ENCODE data around the gene CBFA2T2. TPM values are rescaled to one million over a fixed set of nuclear protein-coding genes. Genes with fewer than 3 reads are reported as not detected.
A peak's percentile ranks its signal among the peaks of the same experiment; 100 is the strongest.
"Not testable (repeated sequence)": the region's sequence is repeated elsewhere in the genome, so short reads cannot be mapped to it uniquely, and the experiment has no call there.

Gene CBFA2T2
- total RNA-seq: 10 to 100 TPM in 1 of 2 donors, 1 to 10 TPM in 1; 9.8 to 10.4 TPM

DNA sequence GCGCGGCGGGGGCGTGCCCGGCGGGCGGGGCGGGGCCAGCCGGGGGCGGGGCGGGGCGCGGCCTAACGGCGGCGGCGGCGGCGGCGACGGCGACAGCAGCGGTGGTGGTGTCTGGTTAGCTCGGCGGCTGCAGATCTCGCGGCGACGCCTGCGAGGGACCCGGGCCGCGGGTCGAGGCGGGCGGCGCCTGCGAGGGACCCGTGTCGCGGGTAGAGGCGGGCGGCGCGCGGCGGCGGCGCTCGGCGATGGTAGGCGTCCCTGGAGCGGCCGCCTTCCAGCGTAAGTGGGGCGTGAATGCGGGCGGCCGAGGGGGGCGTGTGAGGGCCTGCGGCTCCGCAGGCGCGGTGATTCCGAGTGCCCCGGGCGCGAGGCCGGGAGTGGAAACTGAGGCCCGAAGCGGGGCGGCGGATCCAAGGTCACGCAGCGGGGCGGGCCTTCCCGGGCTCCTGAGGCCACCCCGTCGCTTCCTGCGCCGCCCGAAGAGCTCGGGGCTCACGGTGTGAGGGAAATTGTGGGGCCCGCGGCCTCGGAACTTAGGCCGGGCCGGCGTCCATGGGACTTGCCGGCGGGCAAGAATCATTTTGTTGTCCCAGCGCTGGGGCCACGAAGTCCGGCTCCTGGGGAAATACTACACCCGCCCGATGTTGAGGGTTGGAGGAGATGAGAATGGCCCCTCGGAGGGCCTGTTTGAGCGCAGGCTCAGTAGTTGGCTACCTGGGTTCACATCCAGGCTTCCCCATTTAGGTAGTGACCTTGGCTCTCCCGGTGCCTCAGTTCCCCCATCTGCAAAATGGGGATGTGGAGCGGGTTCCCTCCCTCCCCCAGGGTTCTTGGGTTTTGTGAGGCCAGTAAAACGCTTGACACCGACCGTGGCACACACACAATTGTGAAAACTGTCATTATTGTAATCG lies at the start of gene CBFA2T2:
Gene CBFA2T2, plus strand, starts transcription at position 74 of the 911 bp plus-strand sequence. Its CDS starts 172 bp downstream, at position 246.
- H3K27me3 ChIP-seq: no peaks in the 10 kb centered on the region
- TF ChIP-seq, protein P1, sequence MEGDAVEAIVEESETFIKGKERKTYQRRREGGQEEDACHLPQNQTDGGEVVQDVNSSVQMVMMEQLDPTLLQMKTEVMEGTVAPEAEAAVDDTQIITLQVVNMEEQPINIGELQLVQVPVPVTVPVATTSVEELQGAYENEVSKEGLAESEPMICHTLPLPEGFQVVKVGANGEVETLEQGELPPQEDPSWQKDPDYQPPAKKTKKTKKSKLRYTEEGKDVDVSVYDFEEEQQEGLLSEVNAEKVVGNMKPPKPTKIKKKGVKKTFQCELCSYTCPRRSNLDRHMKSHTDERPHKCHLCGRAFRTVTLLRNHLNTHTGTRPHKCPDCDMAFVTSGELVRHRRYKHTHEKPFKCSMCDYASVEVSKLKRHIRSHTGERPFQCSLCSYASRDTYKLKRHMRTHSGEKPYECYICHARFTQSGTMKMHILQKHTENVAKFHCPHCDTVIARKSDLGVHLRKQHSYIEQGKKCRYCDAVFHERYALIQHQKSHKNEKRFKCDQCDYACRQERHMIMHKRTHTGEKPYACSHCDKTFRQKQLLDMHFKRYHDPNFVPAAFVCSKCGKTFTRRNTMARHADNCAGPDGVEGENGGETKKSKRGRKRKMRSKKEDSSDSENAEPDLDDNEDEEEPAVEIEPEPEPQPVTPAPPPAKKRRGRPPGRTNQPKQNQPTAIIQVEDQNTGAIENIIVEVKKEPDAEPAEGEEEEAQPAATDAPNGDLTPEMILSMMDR (IDR thresholded peaks at IDR 0.05): no peak
- DNase-seq (ENCODE audit: low spot score): peak; percentile 59
- H3K36me3 ChIP-seq: no peaks in the 10 kb centered on the region
- no peaks in the 10 kb centered on the region for H3K9me3 ChIP-seq
- peak within 1 kb of the TSS; percentile 93 to 95 for H3K27ac ChIP-seq
- H3K4me3 ChIP-seq: peak within 1 kb of the TSS; percentile 64 to 78
- H3K4me1 ChIP-seq: peaks cover 0 to 25% of the 10 kb centered on the region in 2 donors

DNA sequence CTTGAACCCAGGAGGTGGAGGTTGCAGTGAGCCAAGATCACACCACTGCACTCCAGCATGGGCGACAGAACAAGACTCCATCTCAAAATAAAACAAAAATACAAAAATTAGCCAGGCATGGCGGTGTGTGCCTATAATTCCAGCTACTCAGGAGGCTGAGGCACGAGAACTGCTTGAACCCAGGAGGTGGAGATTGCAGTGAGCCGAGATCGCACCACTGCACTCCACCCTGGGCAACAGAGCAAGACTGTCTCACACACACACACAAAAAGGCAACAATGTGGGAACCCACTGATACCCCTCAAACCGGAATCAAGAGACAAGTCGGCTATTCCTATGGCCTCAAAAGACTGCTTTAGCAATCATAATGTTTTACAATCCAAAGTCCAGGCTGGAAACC lies 49.3 kb upstream of the CBFA2T2 start:
- H3K9me3 ChIP-seq; H3K27me3 ChIP-seq; H3K36me3 ChIP-seq; DNase-seq (ENCODE audit: low spot score): not testable (repeated sequence)
- H3K4me1 ChIP-seq: peaks cover 0 to 39% of the 10 kb centered on the region in 2 donors
- H3K27ac ChIP-seq: peak overlapping the region; percentile 86 to 93
- peak overlapping the region in 1 of 2 donors; percentile 68 for H3K4me3 ChIP-seq

DNA sequence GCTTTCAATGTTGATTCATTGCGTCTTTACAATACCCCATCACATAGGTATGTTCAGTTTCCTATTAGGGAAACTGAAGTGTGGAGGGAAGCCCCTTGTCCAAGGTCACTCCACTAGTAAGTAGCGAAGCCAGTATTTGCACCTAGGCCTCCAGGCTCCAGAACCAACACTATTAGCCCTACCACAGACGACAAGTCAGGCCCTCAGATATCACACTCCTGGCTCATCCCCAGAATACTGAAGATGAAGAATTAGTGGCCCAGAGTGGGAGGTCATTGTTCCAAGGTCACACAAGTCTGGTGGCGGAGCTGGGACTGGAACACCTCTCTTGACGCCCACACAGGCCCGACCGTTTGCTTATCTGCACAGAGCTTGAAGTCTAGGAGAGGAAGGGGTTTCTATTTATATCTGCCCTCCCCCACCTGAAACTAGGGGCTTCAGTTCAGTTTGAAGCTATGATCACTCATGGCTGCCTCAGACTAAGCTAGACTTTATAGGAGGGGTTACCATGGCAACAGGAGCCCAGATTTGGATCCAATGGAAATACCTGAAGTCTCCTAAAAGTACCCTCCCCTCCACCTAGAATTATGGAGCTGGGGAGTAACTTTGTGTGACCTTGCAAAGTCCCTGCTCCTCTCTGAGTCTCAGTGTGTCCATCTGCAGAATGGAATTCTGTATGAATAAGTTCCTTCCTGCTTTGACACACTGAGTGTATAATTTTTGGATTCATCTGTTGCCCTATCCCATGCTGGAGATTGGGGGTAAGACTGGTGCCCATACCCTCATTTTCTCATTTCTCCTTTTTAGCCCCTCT lies 48.5 kb upstream of the CBFA2T2 start:
- Histone ChIP-seq H3K36me3 (no peaks in the 10 kb centered on the region), H3K4me3 (peak overlapping the region in 1 of 2 donors; percentile 68), H3K4me1 (peaks cover 0 to 39% of the 10 kb centered on the region in 2 donors), H3K27me3 (no peaks in the 10 kb centered on the region), H3K9me3 (no peaks in the 10 kb centered on the region), H3K27ac (peak overlapping the region; percentile 86 to 93)
- DNase-seq (ENCODE audit: low spot score): no peak
- TF ChIP-seq, protein P1 (IDR thresholded peaks at IDR 0.05): no peak

DNA sequence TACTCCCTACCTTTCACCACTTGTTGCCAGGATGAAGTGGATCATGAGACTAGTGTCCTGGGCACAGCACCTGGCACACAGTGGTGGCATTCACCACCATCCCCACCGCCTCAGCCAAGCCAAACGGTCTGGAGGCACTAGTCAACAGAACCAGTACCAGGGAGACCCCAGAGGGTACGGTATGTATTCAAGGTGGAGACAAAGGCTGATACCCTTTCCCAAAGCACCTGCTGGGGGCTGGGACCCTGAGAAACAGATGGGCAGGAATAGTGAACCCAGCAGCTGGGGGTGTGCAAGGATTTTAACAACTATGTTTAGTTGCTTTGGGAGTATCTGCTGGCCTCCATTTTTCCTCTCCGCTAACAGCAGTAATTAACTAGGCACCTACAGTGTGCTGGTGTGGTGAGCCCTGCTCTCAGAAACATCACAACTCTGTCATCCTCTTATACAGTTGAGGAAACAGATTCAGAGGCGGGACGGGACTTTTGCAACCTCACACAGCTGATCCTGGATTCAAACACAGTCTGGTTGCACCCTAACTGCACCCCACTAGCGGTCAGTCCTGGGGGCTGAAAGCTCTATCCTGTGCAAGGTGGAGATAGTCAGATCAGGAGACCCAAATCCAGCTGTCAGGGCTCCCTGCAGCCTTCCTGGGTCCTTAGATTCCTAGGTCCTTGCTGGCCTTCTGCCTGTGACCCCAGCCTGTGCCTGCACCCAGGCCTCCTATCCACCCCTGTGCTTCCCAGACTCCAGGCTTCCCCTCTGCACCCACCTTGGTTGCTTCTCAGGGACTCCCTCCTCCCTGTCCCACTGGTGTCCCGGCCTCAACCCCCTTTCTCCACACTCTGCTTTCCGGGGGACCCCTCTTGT lies 47.5 kb upstream of the CBFA2T2 start:
- peaks cover 0 to 38% of the 10 kb centered on the region in 2 donors for H3K4me1 ChIP-seq
- DNase-seq (ENCODE audit: low spot score): no peak
- peak overlapping the region; percentile 60 to 68 for H3K4me3 ChIP-seq
- no peaks in the 10 kb centered on the region for H3K9me3 ChIP-seq
- no peaks in the 10 kb centered on the region for H3K27me3 ChIP-seq
- no peaks in the 10 kb centered on the region for H3K36me3 ChIP-seq
- TF ChIP-seq, protein P1 (IDR thresholded peaks at IDR 0.05): no peak
- peak overlapping the region; percentile 86 to 93 for H3K27ac ChIP-seq

DNA sequence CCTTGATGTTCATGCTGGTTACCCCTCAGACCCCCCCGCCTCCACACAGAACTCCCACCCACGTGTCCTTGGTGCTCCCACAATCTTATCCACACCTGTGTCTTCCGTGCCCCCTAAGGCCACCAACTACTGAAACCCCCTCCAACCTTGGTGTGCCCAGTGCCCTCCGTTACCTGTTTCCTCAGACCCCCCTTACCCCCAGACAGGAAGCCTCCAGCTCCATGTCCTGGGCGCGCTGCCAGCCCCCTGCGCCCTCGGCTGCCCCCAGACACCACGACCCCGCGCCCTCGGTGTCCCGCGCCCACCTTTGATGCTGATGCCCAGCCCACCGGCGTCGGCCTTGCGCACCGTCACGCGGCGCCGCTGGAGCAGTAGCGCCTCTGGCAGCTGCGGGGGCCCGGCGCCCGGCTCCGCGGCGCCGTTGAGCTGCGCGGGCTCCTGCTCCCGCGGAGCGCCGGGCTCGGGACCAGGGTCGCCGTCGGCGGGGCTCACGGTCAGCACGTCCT lies 46.8 kb upstream of the CBFA2T2 start:
- peak overlapping the region; percentile 86 to 93 for H3K27ac ChIP-seq
- TF ChIP-seq, protein P1 (IDR thresholded peaks at IDR 0.05): no peak
- H3K4me1 ChIP-seq: peaks cover 0 to 31% of the 10 kb centered on the region in 2 donors
- H3K27me3 ChIP-seq: no peaks in the 10 kb centered on the region
- DNase-seq (ENCODE audit: low spot score): no peak
- H3K9me3 ChIP-seq: no peaks in the 10 kb centered on the region
- H3K36me3 ChIP-seq: no peaks in the 10 kb centered on the region
- peak overlapping the region; percentile 60 to 68 for H3K4me3 ChIP-seq

Data from right atrium auricular region (tissue), 2 donors.